GM23338 (cell line): ENCODE measurements around the gene DSG1. TPM values are rescaled to one million over a fixed set of nuclear protein-coding genes. Genes with fewer than 3 reads are reported as not detected.
"Not testable (repeated sequence)": the region's sequence is repeated elsewhere in the genome, so short reads cannot be mapped to it uniquely, and the experiment has no call there.

Experiments
- ATAC-seq: fragments of 200-7000 bp; cut with Tn5 transposase; 3 replicates; pipeline ENCODE4 v1.9.1; 2020
- DNase-seq: peaks from one replicate; pipeline ENCODE4 v3.0.0-alpha.2; 2015; ENCODE audit warnings: low spot score
- H2AFZ ChIP-seq: fragments of 200-600 bp; sonication (generic); 2 replicates; pipeline ENCODE4 v1.8.0; 2016; ENCODE audit warnings: antibody characterized with exemption, mild to moderate bottlenecking, moderate library complexity
- H3F3A ChIP-seq: fragments of 200-600 bp; sonication (generic); replicated peaks from 2 replicates; pipeline ENCODE4 v1.8.0; 2017; ENCODE audit warnings: antibody characterized with exemption, mixed run types, low read depth
- H3K27ac ChIP-seq: fragments of 200-600 bp; sonication (generic); 2 replicates; pipeline ENCODE4 v1.6.1; 2016; ENCODE audit warnings: low read depth
- H3K27me3 ChIP-seq: fragments of 200-600 bp; sonication (generic); 2 replicates; pipeline ENCODE4 v1.8.0; 2016; ENCODE audit warnings: mild to moderate bottlenecking, mixed run types, moderate library complexity; ENCODE audit not compliant: insufficient read depth
- H3K36me3 ChIP-seq: fragments of 200-600 bp; sonication (generic); 2 replicates; pipeline ENCODE4 v1.8.0; 2016; ENCODE audit warnings: mild to moderate bottlenecking; ENCODE audit not compliant: insufficient read depth
- H3K4me1 ChIP-seq: fragments of 200-600 bp; sonication (generic); 2 replicates; pipeline ENCODE4 v1.8.0; 2016; ENCODE audit warnings: mild to moderate bottlenecking, moderate library complexity; ENCODE audit not compliant: insufficient read depth
- H3K4me2 ChIP-seq: fragments of 200-600 bp; sonication (generic); 2 replicates; pipeline ENCODE4 v1.7.1; 2017; ENCODE audit warnings: mixed run types
- H3K4me3 ChIP-seq: fragments of 200-600 bp; sonication (generic); 2 replicates; pipeline ENCODE4 v1.6.1; 2016; ENCODE audit warnings: mixed run types
- H3K79me2 ChIP-seq: fragments of 200-600 bp; sonication (generic); replicated peaks from 2 replicates; pipeline ENCODE4 v1.8.0; 2017; ENCODE audit warnings: mild to moderate bottlenecking; ENCODE audit not compliant: insufficient read depth
- H3K9me2 ChIP-seq: fragments of 200-600 bp; sonication (generic); 2 replicates; pipeline ENCODE4 v1.8.0; 2017; ENCODE audit not compliant: insufficient read depth
- H4K20me1 ChIP-seq: fragments of 200-600 bp; sonication (generic); replicated peaks from 2 replicates; pipeline ENCODE4 v1.8.0; 2017; ENCODE audit warnings: mild to moderate bottlenecking; ENCODE audit not compliant: insufficient read depth
- H3K27ac Mint-ChIP-seq: 2 replicates; pipeline ENCODE4 v1.8.0; 2020; ENCODE audit warnings: inconsistent platforms, mild to moderate bottlenecking, moderate library complexity, mixed read lengths
- H3K27me3 Mint-ChIP-seq: 3 replicates; pipeline ENCODE4 v1.8.0; 2022; ENCODE audit warnings: low read depth, mild to moderate bottlenecking, moderate library complexity, mixed read lengths, inconsistent platforms; ENCODE audit not compliant: insufficient read depth, poor library complexity
- H3K36me3 Mint-ChIP-seq: 3 replicates; pipeline ENCODE4 v1.8.0; 2021; ENCODE audit warnings: low read depth, mild to moderate bottlenecking, inconsistent platforms, moderate library complexity, mixed read lengths
- H3K4me1 Mint-ChIP-seq: 3 replicates; pipeline ENCODE4 v1.8.0; 2020; ENCODE audit warnings: mild to moderate bottlenecking, inconsistent platforms, mixed read lengths
- H3K4me3 Mint-ChIP-seq: 3 replicates; pipeline ENCODE4 v1.8.0; 2021; ENCODE audit warnings: moderate library complexity, mild to moderate bottlenecking, inconsistent platforms, mixed read lengths
- H3K9me3 Mint-ChIP-seq: 3 replicates; pipeline ENCODE4 v1.8.0; 2020; ENCODE audit warnings: moderate library complexity, mild to moderate bottlenecking, inconsistent platforms, mixed read lengths
- CREB1 ChIP-seq: fragments of 250-450 bp; sonication (Bioruptor Pico); IDR thresholded peaks from 2 replicates; pipeline ENCODE4 v1.5.0; 2020; ENCODE audit warnings: low read depth, mild to moderate bottlenecking, moderate library complexity
- EZH2phosphoT487 ChIP-seq: fragments of 200-600 bp; sonication (generic); IDR thresholded peaks from one replicate; pipeline ENCODE4 v1.8.1; 2018; ENCODE audit warnings: antibody characterized with exemption; ENCODE audit not compliant: unreplicated experiment
- POLR2AphosphoS5 ChIP-seq: IDR thresholded peaks from 2 replicates; pipeline ENCODE4 v1.6.1; 2016; ENCODE audit warnings: antibody characterized with exemption, low read depth
- STAT1 ChIP-seq: IDR thresholded peaks from one replicate; pipeline ENCODE4 v1.6.1; 2016; ENCODE audit warnings: antibody characterized with exemption; ENCODE audit not compliant: unreplicated experiment
- ZNF331 ChIP-seq: fragments of 250-450 bp; sonication (Bioruptor Pico); IDR thresholded peaks from 2 replicates; pipeline ENCODE4 v1.5.0; 2020; ENCODE audit warnings: low read depth, mild to moderate bottlenecking, moderate library complexity
- polyA plus RNA-seq: library from polyadenylated mRNA; unstranded; fragments of >200 nt; fragmentation: Nextera tagmentation; extraction: Ambion mirVana; gene quantifications from 2 replicates; pipeline ENCODE4 v1.2.1, GENCODE V29; 2016
- total RNA-seq: library from RNA; depleted of rRNA; stranded (reverse); fragments of >200 nt; shearing (Covaris generic); gene quantifications from 2 replicates; pipeline ENCODE4 v1.2.3, GENCODE V29; 2014
- TF ChIP-seq, protein P1 (sequence below): IDR thresholded peaks from 2 replicates; pipeline ENCODE4 v1.6.1; 2016; ENCODE audit warnings: antibody characterized with exemption
- TF ChIP-seq, protein P2 (sequence below), 2 experiments: fragments of 200-600 bp in 1 of 2; sonication (generic) in 1 of 2; conservative IDR thresholded peaks; 2 replicates each; pipeline versions ENCODE4 v1.5.1 to v1.6.1; 2016 to 2017; ENCODE audit warnings: antibody characterized with exemption in 2 of 2, low read depth in 2 of 2, mild to moderate bottlenecking in 2 of 2, moderate library complexity in 1 of 2
- TF ChIP-seq, protein P3 (sequence below): fragments of 250-450 bp; sonication (Bioruptor Pico); IDR thresholded peaks from 2 replicates; pipeline ENCODE4 v1.5.0; 2020; ENCODE audit warnings: mild to moderate bottlenecking, moderate library complexity

DSG1 gene
- total and polyA plus RNA-seq, 2 experiments from 2014 or later = not detected

DNA sequence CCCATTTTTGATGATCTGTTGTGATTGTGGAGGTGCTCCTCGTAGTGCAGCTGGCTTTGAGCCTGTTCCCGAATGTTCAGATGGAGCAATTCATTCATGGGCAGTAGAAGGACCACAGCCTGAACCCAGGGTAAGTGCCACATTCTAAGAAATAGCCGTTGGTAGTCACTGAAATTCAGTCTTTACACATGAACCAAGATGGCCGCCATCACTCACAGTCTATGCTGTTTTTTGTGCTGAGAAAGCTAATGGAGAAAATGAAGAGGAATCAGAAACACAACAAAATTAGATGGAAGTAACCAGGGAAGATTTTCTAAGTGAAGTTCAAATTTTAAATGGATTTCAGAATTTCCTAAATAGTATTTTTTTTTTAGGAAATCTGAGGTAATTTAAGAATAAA, 25.5 kb downstream of the DSG1 start:
- Mint-ChIP-seq H3K27ac (no peak overlapping the region), H3K4me3 (no peak overlapping the region), H3K9me3 (no peaks in the 10 kb centered on the region), H3K36me3 (no peaks in the 10 kb centered on the region), H3K4me1 (peaks cover 5% of the 10 kb centered on the region; the same call in 2 of the 3 replicates), H3K27me3 (no peaks in the 10 kb centered on the region)
- Histone ChIP-seq H2AFZ (peak overlapping the region; percentile 91; the same call in 1 of the 2 replicates), H3K4me3 (no peak overlapping the region), H3F3A (no peaks in the 10 kb centered on the region), H4K20me1 (no peaks in the 10 kb centered on the region), H3K27ac (no peak overlapping the region), H3K27me3 (no peaks in the 10 kb centered on the region), H3K4me1 (no peaks in the 10 kb centered on the region), H3K9me2 (peaks cover 5% of the 10 kb centered on the region), H3K4me2 (no peak overlapping the region), H3K36me3 (no peaks in the 10 kb centered on the region), H3K79me2 (no peaks in the 10 kb centered on the region)
- TF ChIP-seq CREB1 (no peak), POLR2AphosphoS5 (no peak), ZNF331 (no peak)
- TF ChIP-seq, protein P1, sequence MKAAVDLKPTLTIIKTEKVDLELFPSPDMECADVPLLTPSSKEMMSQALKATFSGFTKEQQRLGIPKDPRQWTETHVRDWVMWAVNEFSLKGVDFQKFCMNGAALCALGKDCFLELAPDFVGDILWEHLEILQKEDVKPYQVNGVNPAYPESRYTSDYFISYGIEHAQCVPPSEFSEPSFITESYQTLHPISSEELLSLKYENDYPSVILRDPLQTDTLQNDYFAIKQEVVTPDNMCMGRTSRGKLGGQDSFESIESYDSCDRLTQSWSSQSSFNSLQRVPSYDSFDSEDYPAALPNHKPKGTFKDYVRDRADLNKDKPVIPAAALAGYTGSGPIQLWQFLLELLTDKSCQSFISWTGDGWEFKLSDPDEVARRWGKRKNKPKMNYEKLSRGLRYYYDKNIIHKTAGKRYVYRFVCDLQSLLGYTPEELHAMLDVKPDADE = no peak
- ATAC-seq (no peak), DNase-seq (no peak)

DNA sequence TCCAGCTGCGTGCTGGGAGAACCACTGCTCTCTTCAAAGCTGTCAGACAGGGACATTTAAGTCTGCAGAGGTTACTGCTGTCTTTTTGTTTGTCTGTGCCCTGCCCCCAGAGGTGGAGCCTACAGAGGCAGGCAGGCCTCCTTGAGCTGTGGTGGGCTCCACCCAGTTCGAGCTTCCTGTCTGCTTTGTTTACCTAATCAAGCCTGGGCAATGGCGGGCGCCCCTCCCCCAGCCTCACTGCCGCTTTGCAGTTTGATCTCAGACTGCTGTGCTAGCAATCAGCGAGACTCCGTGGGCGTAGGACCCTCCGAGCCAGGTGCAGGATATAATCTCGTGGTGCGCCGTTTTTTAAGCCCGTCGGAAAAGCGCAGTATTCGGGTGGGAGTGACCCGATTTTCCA, 35.4 kb downstream of the DSG1 start:
- peaks cover 18% of the 10 kb centered on the region for H3K36me3 Mint-ChIP-seq

DNA sequence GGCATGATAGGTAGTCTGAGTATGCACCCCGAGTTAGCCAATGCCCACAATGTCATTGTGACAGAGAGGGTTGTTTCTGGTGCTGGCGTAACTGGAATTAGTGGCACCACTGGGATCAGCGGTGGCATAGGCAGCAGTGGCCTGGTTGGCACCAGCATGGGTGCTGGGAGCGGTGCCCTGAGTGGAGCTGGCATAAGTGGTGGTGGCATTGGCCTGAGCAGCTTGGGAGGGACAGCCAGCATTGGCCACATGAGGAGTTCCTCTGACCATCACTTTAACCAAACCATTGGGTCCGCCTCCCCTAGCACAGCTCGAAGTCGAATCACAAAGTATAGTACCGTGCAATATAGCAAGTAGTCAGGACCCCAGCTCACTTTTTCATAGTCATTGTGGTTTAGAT, 37.0 kb downstream of the DSG1 start:
- Mint-ChIP-seq H3K27ac (no peak overlapping the region; the same call in 1 of the 2 replicates), H3K9me3 (peaks cover 16% of the 10 kb centered on the region), H3K36me3 (peaks cover 18% of the 10 kb centered on the region), H3K4me3 (no peak overlapping the region), H3K27me3 (no peaks in the 10 kb centered on the region), H3K4me1 (no peaks in the 10 kb centered on the region)
- H3K4me3 ChIP-seq = no peak overlapping the region
- ATAC-seq (no peak), DNase-seq (no peak)
- no peaks in the 10 kb centered on the region for H3K27me3 ChIP-seq
- no peaks in the 10 kb centered on the region for H3F3A ChIP-seq
- no peaks in the 10 kb centered on the region for H3K79me2 ChIP-seq
- H3K9me2 ChIP-seq = 0 out of 2 replicates have a peak, but pooled peaks cover 5% of the 10 kb centered on the region
- no peak overlapping the region for H3K27ac ChIP-seq
- no peaks in the 10 kb centered on the region for H3K4me1 ChIP-seq
- H4K20me1 ChIP-seq = no peaks in the 10 kb centered on the region
- H3K4me2 ChIP-seq = no peak overlapping the region
- no peaks in the 10 kb centered on the region for H3K36me3 ChIP-seq
- H2AFZ ChIP-seq = no peak overlapping the region
- TF ChIP-seq, protein P2, sequence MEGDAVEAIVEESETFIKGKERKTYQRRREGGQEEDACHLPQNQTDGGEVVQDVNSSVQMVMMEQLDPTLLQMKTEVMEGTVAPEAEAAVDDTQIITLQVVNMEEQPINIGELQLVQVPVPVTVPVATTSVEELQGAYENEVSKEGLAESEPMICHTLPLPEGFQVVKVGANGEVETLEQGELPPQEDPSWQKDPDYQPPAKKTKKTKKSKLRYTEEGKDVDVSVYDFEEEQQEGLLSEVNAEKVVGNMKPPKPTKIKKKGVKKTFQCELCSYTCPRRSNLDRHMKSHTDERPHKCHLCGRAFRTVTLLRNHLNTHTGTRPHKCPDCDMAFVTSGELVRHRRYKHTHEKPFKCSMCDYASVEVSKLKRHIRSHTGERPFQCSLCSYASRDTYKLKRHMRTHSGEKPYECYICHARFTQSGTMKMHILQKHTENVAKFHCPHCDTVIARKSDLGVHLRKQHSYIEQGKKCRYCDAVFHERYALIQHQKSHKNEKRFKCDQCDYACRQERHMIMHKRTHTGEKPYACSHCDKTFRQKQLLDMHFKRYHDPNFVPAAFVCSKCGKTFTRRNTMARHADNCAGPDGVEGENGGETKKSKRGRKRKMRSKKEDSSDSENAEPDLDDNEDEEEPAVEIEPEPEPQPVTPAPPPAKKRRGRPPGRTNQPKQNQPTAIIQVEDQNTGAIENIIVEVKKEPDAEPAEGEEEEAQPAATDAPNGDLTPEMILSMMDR (conservative IDR thresholded peaks at IDR 0.05; ENCODE audit: low read depth in 2 of 2) = no peak
- TF ChIP-seq, protein P3, sequence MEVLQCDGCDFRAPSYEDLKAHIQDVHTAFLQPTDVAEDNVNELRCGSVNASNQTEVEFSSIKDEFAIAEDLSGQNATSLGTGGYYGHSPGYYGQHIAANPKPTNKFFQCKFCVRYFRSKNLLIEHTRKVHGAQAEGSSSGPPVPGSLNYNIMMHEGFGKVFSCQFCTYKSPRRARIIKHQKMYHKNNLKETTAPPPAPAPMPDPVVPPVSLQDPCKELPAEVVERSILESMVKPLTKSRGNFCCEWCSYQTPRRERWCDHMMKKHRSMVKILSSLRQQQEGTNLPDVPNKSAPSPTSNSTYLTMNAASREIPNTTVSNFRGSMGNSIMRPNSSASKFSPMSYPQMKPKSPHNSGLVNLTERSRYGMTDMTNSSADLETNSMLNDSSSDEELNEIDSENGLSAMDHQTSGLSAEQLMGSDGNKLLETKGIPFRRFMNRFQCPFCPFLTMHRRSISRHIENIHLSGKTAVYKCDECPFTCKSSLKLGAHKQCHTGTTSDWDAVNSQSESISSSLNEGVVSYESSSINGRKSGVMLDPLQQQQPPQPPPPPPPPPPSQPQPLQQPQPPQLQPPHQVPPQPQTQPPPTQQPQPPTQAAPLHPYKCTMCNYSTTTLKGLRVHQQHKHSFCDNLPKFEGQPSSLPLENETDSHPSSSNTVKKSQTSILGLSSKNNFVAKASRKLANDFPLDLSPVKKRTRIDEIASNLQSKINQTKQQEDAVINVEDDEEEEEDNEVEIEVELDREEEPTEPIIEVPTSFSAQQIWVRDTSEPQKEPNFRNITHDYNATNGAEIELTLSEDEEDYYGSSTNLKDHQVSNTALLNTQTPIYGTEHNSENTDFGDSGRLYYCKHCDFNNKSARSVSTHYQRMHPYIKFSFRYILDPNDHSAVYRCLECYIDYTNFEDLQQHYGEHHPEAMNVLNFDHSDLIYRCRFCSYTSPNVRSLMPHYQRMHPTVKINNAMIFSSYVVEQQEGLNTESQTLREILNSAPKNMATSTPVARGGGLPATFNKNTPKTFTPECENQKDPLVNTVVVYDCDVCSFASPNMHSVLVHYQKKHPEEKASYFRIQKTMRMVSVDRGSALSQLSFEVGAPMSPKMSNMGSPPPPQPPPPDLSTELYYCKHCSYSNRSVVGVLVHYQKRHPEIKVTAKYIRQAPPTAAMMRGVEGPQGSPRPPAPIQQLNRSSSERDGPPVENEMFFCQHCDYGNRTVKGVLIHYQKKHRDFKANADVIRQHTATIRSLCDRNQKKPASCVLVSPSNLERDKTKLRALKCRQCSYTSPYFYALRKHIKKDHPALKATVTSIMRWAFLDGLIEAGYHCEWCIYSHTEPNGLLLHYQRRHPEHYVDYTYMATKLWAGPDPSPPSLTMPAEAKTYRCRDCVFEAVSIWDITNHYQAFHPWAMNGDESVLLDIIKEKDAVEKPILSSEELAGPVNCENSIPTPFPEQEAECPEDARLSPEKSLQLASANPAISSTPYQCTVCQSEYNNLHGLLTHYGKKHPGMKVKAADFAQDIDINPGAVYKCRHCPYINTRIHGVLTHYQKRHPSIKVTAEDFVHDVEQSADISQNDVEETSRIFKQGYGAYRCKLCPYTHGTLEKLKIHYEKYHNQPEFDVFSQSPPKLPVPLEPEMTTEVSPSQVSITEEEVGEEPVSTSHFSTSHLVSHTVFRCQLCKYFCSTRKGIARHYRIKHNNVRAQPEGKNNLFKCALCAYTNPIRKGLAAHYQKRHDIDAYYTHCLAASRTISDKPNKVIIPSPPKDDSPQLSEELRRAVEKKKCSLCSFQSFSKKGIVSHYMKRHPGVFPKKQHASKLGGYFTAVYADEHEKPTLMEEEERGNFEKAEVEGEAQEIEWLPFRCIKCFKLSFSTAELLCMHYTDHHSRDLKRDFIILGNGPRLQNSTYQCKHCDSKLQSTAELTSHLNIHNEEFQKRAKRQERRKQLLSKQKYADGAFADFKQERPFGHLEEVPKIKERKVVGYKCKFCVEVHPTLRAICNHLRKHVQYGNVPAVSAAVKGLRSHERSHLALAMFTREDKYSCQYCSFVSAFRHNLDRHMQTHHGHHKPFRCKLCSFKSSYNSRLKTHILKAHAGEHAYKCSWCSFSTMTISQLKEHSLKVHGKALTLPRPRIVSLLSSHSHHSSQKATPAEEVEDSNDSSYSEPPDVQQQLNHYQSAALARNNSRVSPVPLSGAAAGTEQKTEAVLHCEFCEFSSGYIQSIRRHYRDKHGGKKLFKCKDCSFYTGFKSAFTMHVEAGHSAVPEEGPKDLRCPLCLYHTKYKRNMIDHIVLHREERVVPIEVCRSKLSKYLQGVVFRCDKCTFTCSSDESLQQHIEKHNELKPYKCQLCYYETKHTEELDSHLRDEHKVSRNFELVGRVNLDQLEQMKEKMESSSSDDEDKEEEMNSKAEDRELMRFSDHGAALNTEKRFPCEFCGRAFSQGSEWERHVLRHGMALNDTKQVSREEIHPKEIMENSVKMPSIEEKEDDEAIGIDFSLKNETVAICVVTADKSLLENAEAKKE (CRISPR knock-in tag) = no peak
- TF ChIP-seq STAT1 = no peak
- no peak for TF ChIP-seq EZH2phosphoT487

More for the DNA sequence above, 35.4 kb downstream of the DSG1 start:
- H3K27ac ChIP-seq, H3K4me3 Mint-ChIP-seq, H3K27me3 Mint-ChIP-seq, H4K20me1 ChIP-seq, H3K4me2 ChIP-seq, H3K9me2 ChIP-seq, H3K27me3 ChIP-seq, H3F3A ChIP-seq, H3K27ac Mint-ChIP-seq, H2AFZ ChIP-seq, H3K4me1 ChIP-seq, DNase-seq, H3K4me1 Mint-ChIP-seq, ATAC-seq, H3K36me3 ChIP-seq, H3K4me3 ChIP-seq, H3K79me2 ChIP-seq: not testable (repeated sequence)
- peaks cover 16% of the 10 kb centered on the region for H3K9me3 Mint-ChIP-seq
